A549 (cell line): ENCODE data around the gene DYNLRB1. TPM values are rescaled to one million over a fixed set of nuclear protein-coding genes. Genes with fewer than 3 reads are reported as not detected.

Source experiments
- CTCF ChIP-seq: fragments of >200 bp; sonication (Bioruptor Twin); formaldehyde crosslinking; IDR thresholded peaks from 3 replicates; pipeline ENCODE4 v1.5.1; 2016
- ELK1 ChIP-seq: fragments of 150-350 bp; IDR thresholded peaks from 2 replicates; pipeline ENCODE4 v1.6.1; 2014; ENCODE audit warnings: low read depth, mild to moderate bottlenecking, low read length
- EP300 ChIP-seq, 2 experiments: fragments of >200 bp; sonication (Bioruptor Twin); formaldehyde crosslinking; IDR thresholded peaks; 2 replicates in 1 of 2; 3 replicates in 1 of 2; pipeline ENCODE4 v1.6.1; 2016 to 2017
- MAZ ChIP-seq: fragments of 150-350 bp; IDR thresholded peaks from 2 replicates; pipeline ENCODE4 v1.6.1; 2014; ENCODE audit warnings: antibody characterized with exemption, low read depth, low read length, borderline replicate concordance
- PHF8 ChIP-seq: fragments of 200-600 bp; sonication (generic); IDR thresholded peaks from 2 replicates; pipeline ENCODE4 v1.6.1; 2016; ENCODE audit warnings: low read depth, mild to moderate bottlenecking, antibody characterized with exemption, moderate library complexity, borderline replicate concordance
- TP53 ChIP-seq: fragments of 250-450 bp; sonication (Bioruptor Pico); IDR thresholded peaks from 2 replicates; pipeline ENCODE4 v1.5.0; 2021; ENCODE audit warnings: mild to moderate bottlenecking, moderate library complexity
- polyA plus RNA-seq, 4 experiments: library from polyadenylated mRNA; depleted of rRNA in 3 of 4; stranded (reverse); fragments of >200 nt; fragmentation: RNase III in 1 of 4; extraction: RNeasy Plus Mini Kit Qiagen cat#74134 plus additional on column Dnase treatment in 1 of 4; gene quantifications; 2 replicates in 3 of 4; 3 replicates in 1 of 4; pipeline ENCODE4 v1.2.3, GENCODE V29; 2011 to 2017
- small RNA-seq, 6 experiments: library from RNA; depleted of rRNA; stranded (forward); fragments of <200 nt; gene quantifications; one replicate each; pipeline ENCODE3, GENCODE V24; 2012

DYNLRB1 gene
- polyA plus RNA-seq, 2 of the 4 experiments (the other 2 are of a cell fraction): 148 to 211 TPM

- TF ChIP-seq CTCF: no peak
- TF ChIP-seq PHF8: no peak
- TF ChIP-seq ELK1: no peak
- no peak for TF ChIP-seq MAZ
- TF ChIP-seq EP300 (IDR thresholded peaks at IDR 0.05): no peak
- no peak for TF ChIP-seq TP53 (CRISPR knock-in tag)
Observed at GRCh38 chr20:34586488-34587163, 70.4 kb downstream of the DYNLRB1 start (continued).

Small RNA genes lying within 50 kb of the gene (small RNA-seq; reads per million reads assigned to genes)
- 0 reads per million in 6 experiments for gene RF00019

Other genes starting within 250 kb of the DYNLRB1 start
- 274 and 278 TPM in 2 replicates for gene AHCY, start 213.1 kb upstream of the DYNLRB1 start, polyA plus RNA-seq (2011; rRNA removed)
- 282 to 314 TPM (median 290 TPM) in 3 replicates for gene AHCY, start 213.1 kb upstream of the DYNLRB1 start, polyA plus RNA-seq (2017; fragmentation: RNase III; extraction: RNeasy Plus Mini Kit Qiagen cat#74134 plus additional on column Dnase treatment)
- gene ITCH, start 153.1 kb upstream of the DYNLRB1 start, polyA plus RNA-seq (2011; rRNA removed): 23.9 and 27.5 TPM in 2 replicates
- 24.4 to 25.0 TPM (median 24.4 TPM) in 3 replicates for gene ITCH, start 153.1 kb upstream of the DYNLRB1 start, polyA plus RNA-seq (2017; fragmentation: RNase III; extraction: RNeasy Plus Mini Kit Qiagen cat#74134 plus additional on column Dnase treatment)
- 3.7 and 4.3 TPM in 2 replicates for gene MAP1LC3A, start 42.3 kb downstream of the DYNLRB1 start, polyA plus RNA-seq (2011; rRNA removed)
- 11.4 to 17.7 TPM (median 15.7 TPM) in 3 replicates for gene MAP1LC3A, start 42.3 kb downstream of the DYNLRB1 start, polyA plus RNA-seq (2017; fragmentation: RNase III; extraction: RNeasy Plus Mini Kit Qiagen cat#74134 plus additional on column Dnase treatment)
- gene PIGU, start 160.7 kb downstream of the DYNLRB1 start, polyA plus RNA-seq (2011; rRNA removed): 100 and 103 TPM in 2 replicates
- 26.0 to 27.8 TPM (median 26.2 TPM) in 3 replicates for gene PIGU, start 160.7 kb downstream of the DYNLRB1 start, polyA plus RNA-seq (2017; fragmentation: RNase III; extraction: RNeasy Plus Mini Kit Qiagen cat#74134 plus additional on column Dnase treatment)
- 2.2 and 3.6 TPM in 2 replicates for gene TP53INP2, start 187.9 kb downstream of the DYNLRB1 start, polyA plus RNA-seq (2011; rRNA removed)
- gene TP53INP2, start 187.9 kb downstream of the DYNLRB1 start, polyA plus RNA-seq (2017; fragmentation: RNase III; extraction: RNeasy Plus Mini Kit Qiagen cat#74134 plus additional on column Dnase treatment): 3.5 to 5.2 TPM (median 4.5 TPM) in 3 replicates